Ascending aorta (tissue), 2 donors: ENCODE data around the gene COA8. TPM values are rescaled to one million over a fixed set of nuclear protein-coding genes. Genes with fewer than 3 reads are reported as not detected.

ENCODE experiments used
- DNase-seq, 2 donors: peaks; one replicate each; pipeline ENCODE4 v3.0.0-alpha.2; 2019; ENCODE audit warnings: low spot score in 2 of 2
- H3K27ac ChIP-seq, 2 donors: fragments of 200-600 bp; sonication (generic); one replicate each; pipeline ENCODE4 v1.5.1; 2016 to 2017; ENCODE audit warnings: mild to moderate bottlenecking in 1 of 2
- H3K27me3 ChIP-seq: fragments of 200-600 bp; sonication (generic); one replicate; pipeline ENCODE4 v1.5.1; 2017
- H3K36me3 ChIP-seq, 2 donors: fragments of 200-600 bp; sonication (generic); one replicate each; pipeline ENCODE4 v1.5.1; 2016
- H3K4me1 ChIP-seq, 2 donors: fragments of 200-600 bp; sonication (generic); one replicate each; pipeline ENCODE4 v1.5.1; 2016 to 2017; ENCODE audit warnings: mild to moderate bottlenecking in 1 of 2
- H3K4me3 ChIP-seq, 2 donors: fragments of 200-600 bp; sonication (generic); one replicate each; pipeline ENCODE4 v1.5.1; 2016 to 2017; ENCODE audit warnings: mild to moderate bottlenecking in 1 of 2
- H3K9me3 ChIP-seq, 2 donors: fragments of 200-600 bp; sonication (generic); one replicate each; pipeline ENCODE4 v1.5.1; 2016
- CTCF ChIP-seq, 3 experiments: fragments of 200-600 bp in 2 of 3; fragments of 450-650 bp in 1 of 3; sonication (generic) in 2 of 3; IDR thresholded peaks; one replicate each; pipeline ENCODE4 v1.5.1; 2016 to 2019; ENCODE audit warnings: antibody characterized with exemption in 3 of 3, mild to moderate bottlenecking in 1 of 3, moderate library complexity in 1 of 3
- intact Hi-C: fragments of 100-400 bp; cut with DNase I; formaldehyde crosslinking; loops from one replicate; pipeline ENCODE4 v1.15.1; 2023
- total RNA-seq: library from RNA; depleted of rRNA; stranded (reverse); fragments of >200 nt; gene quantifications from one replicate; pipeline ENCODE4 v1.1.0, GENCODE V29; 2016

Gene COA8
- total RNA-seq, 1 donor from 2014 or later: 37.7 TPM

- Histone ChIP-seq H3K27me3 (no peaks in the 10 kb centered on the region), H3K36me3 (peaks cover 10 to 22% of the 10 kb centered on the region in 2 donors), H3K27ac (no peak overlapping the region), H3K9me3 (no peaks in the 10 kb centered on the region), H3K4me1 (no peaks in the 10 kb centered on the region), H3K4me3 (no peak overlapping the region)
- DNase-seq: no peak
- intact Hi-C loops: no loop called here
- TF ChIP-seq CTCF (IDR thresholded peaks at IDR 0.05): no peak
Measured at GRCh38 chr14:103584326-103584915, 21.7 kb downstream of the COA8 start.

GRCh38 chr14:103593577-103593976 lies 30.8 kb downstream of the COA8 start:
- no peak overlapping the region for H3K4me3 ChIP-seq
- TF ChIP-seq CTCF (IDR thresholded peaks at IDR 0.05): no peak
- H3K4me1 ChIP-seq: no peaks in the 10 kb centered on the region
- H3K36me3 ChIP-seq: peaks cover 21 to 28% of the 10 kb centered on the region in 2 donors
- intact Hi-C loops: no loop called here
- H3K27me3 ChIP-seq: no peaks in the 10 kb centered on the region
- H3K9me3 ChIP-seq: no peaks in the 10 kb centered on the region
- DNase-seq: no peak
- H3K27ac ChIP-seq: no peak overlapping the region

- Histone ChIP-seq H3K27ac (no peak overlapping the region), H3K36me3 (peaks cover 17 to 25% of the 10 kb centered on the region in 2 donors), H3K4me1 (no peaks in the 10 kb centered on the region), H3K4me3 (no peak overlapping the region), H3K27me3 (no peaks in the 10 kb centered on the region), H3K9me3 (no peaks in the 10 kb centered on the region)
- DNase-seq: no peak
- intact Hi-C loops: no loop called here
- no peak for TF ChIP-seq CTCF (IDR thresholded peaks at IDR 0.05)
Measured at GRCh38 chr14:103594265-103594664, 31.5 kb downstream of the COA8 start.

- H3K4me1 ChIP-seq: no peaks in the 10 kb centered on the region
- no peak overlapping the region for H3K27ac ChIP-seq
- intact Hi-C loops: no loop called here
- H3K9me3 ChIP-seq: no peaks in the 10 kb centered on the region
- H3K36me3 ChIP-seq: peaks cover 0 to 3% of the 10 kb centered on the region in 2 donors
- TF ChIP-seq CTCF (IDR thresholded peaks at IDR 0.05): no peak
- no peak overlapping the region for H3K4me3 ChIP-seq
- H3K27me3 ChIP-seq: no peaks in the 10 kb centered on the region
- DNase-seq: no peak
Measured at GRCh38 chr14:103597623-103598377, 35.0 kb downstream of the COA8 start.

- Histone ChIP-seq H3K4me1 (no peaks in the 10 kb centered on the region), H3K36me3 (peaks cover 0 to 3% of the 10 kb centered on the region in 2 donors), H3K9me3 (no peaks in the 10 kb centered on the region), H3K4me3 (no peak overlapping the region), H3K27me3 (no peaks in the 10 kb centered on the region), H3K27ac (no peak overlapping the region)
- intact Hi-C loops: no loop called here
- no peak for TF ChIP-seq CTCF (IDR thresholded peaks at IDR 0.05)
- DNase-seq: no peak
Measured at GRCh38 chr14:103600503-103600902, 37.7 kb downstream of the COA8 start.
